GM19397 (cell line): ENCODE measurements around the gene SQOR.

Experiments used
- ATAC-seq: cut with Tn5 transposase; IDR thresholded peaks from one replicate; pipeline ENCODE4 v1.9.1; 2021; ENCODE audit warnings: mild to moderate bottlenecking, moderate library complexity; ENCODE audit not compliant: unreplicated experiment

SQOR gene

GRCh38 chr15:45634432-45635190, at the start of gene SQOR:
TSS of gene SQOR (plus strand) at chr15:45635029. CDS start at chr15:45658924, 23,895 bp downstream.
- ATAC-seq: peak; percentile 73

GRCh38 chr15:45585069-45585791, 49.6 kb upstream of the SQOR start:
- ATAC-seq: no peak

GRCh38 chr15:45586125-45586524, 48.7 kb upstream of the SQOR start:
- no peak for ATAC-seq

GRCh38 chr15:45586601-45587094, 48.2 kb upstream of the SQOR start:
- peak; percentile 1 for ATAC-seq

GRCh38 chr15:45587095-45587862, 47.5 kb upstream of the SQOR start, which contains the start of gene BLOC1S6:
TSS of gene BLOC1S6 (plus strand) at chr15:45587379. CDS start at chr15:45587444, 65 bp downstream.
- peak; percentile 80 for ATAC-seq

- ATAC-seq: no peak
Observed at GRCh38 chr15:45587863-45588170, 47.0 kb upstream of the SQOR start.

GRCh38 chr15:45588219-45588875, 46.5 kb upstream of the SQOR start:
- ATAC-seq: no peak

- ATAC-seq: no peak
Observed at GRCh38 chr15:45589256-45589655, 45.6 kb upstream of the SQOR start.

GRCh38 chr15:45594319-45594718, 40.5 kb upstream of the SQOR start:
- ATAC-seq: no peak

GRCh38 chr15:45594835-45595530, 39.8 kb upstream of the SQOR start:
- ATAC-seq: no peak

- no peak for ATAC-seq
Observed at GRCh38 chr15:45603881-45604280, 30.9 kb upstream of the SQOR start.

GRCh38 chr15:45604326-45604725, 30.5 kb upstream of the SQOR start:
- ATAC-seq: no peak

- no peak for ATAC-seq
Observed at GRCh38 chr15:45606413-45606812, 28.4 kb upstream of the SQOR start.

- no peak for ATAC-seq
Observed at GRCh38 chr15:45606841-45607240, 28.0 kb upstream of the SQOR start.

- ATAC-seq: no peak
Observed at GRCh38 chr15:45611305-45611704, 23.5 kb upstream of the SQOR start.

- no peak for ATAC-seq
Observed at GRCh38 chr15:45612790-45613415, 21.9 kb upstream of the SQOR start.

- no peak for ATAC-seq
Observed at GRCh38 chr15:45616901-45617323, 17.9 kb upstream of the SQOR start.

- ATAC-seq: no peak
Observed at GRCh38 chr15:45618813-45619212, 16.0 kb upstream of the SQOR start.

- no peak for ATAC-seq
Observed at GRCh38 chr15:45628136-45628535, 6.7 kb upstream of the SQOR start.
